Measurements from ENCODE around the gene PLXND1.

Gene PLXND1

GRCh38 chr3:129603991-129604749 lies 2.3 kb downstream of the PLXND1 start:
- DNase-seq (ENCODE audit: low read depth) = no peak
- no peak overlapping the region for H3K4me3 ChIP-seq (ENCODE audit: low read depth, low read length)
- no peak for TF ChIP-seq CTCF (IDR thresholded peaks at IDR 0.05; ENCODE audit: control insufficient read depth, extremely low read depth, insufficient read depth)

GRCh38 chr3:129603561-129603942 lies 2.9 kb downstream of the PLXND1 start:
- TF ChIP-seq CTCF (IDR thresholded peaks at IDR 0.05; ENCODE audit: control insufficient read depth, extremely low read depth, insufficient read depth) = no peak
- H3K4me3 ChIP-seq (ENCODE audit: low read depth, low read length) = no peak overlapping the region
- no peak for DNase-seq (ENCODE audit: low read depth)

DNA sequence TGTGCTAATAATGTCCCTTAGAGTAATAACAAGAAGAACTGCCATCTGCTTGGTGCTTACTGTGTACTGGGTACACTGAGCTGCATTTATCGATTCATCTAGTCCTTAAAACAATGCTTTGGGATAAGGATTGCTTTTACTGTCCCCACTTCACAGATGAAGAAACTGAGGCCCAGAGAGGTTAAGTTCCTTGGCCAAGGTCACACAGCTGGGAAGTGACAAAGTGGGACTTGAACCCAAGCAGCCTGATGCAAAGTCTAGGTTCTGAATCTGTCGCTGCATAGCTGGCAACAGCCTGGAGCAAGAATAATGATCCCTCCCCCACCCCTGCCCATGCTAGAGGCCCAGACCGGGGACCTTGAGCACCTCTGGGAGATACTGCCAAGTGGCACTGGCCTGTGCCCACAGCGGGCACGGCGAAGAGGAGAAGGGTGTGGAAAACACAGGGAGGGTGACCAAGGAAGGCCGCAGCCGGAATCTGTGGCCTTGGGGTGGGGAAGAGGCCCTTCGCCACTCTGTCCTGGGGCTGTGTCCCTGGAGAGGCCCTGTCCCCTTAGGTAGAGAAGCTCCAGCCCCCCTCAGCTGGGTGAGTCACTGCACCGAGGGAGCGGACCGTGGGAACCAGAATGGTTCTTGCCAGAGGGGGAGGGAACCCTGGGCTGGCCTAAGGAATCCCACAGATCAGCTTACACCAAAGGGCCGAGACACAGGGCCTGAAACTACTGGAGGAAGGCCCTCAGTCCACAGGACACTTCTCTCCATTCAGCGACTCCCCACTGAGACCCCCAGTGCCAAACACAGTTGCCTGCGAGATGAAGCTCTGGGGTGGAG lies 3.5 kb downstream of the PLXND1 start:
- H3K4me3 ChIP-seq (ENCODE audit: low read depth, low read length) = no peak overlapping the region
- TF ChIP-seq CTCF (IDR thresholded peaks at IDR 0.05; ENCODE audit: control insufficient read depth, extremely low read depth, insufficient read depth) = no peak
- no peak for DNase-seq (ENCODE audit: low read depth)

DNA sequence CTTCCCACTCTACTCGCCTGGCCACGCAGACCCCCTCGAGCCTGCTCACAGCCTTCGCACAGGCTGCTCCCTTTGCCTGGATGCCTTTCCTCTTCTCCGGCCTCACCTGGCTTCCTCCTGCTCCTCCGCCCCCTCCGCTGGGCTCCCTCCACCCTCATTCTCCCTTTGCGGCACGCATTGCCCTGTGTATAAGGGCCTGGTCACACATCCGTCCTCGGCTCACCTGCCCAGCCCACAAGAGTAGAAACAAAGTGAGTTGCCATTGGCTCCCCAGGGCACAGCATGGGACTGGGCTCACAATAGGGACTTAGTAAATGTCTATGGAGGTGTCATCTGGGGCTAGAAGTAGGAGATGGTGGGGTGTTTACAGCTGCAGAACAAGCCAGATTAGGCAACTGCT lies 4.2 kb downstream of the PLXND1 start:
- TF ChIP-seq CTCF (IDR thresholded peaks at IDR 0.05; ENCODE audit: control insufficient read depth, extremely low read depth, insufficient read depth) = no peak
- no peak overlapping the region for H3K4me3 ChIP-seq (ENCODE audit: low read depth, low read length)
- no peak for DNase-seq (ENCODE audit: low read depth)

DNA sequence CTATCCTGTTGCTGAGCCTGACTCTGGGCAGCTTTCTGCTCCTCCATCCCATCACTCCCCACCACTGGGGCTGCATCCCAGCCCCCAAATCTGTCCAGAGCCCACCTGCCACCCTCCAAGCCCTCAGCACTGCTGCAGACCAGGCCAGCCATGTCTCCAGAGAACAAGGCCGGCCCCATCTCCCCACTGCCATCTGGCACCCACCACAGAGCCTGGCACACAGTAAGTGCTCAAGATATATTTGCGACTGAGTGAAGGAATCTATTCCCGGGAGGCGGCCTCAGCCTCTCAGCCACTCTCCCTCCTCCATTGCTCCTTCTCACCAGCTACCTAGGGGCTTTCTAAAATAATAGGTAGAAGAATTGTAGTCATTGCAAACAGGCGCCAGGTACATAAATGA lies 4.8 kb downstream of the PLXND1 start:
- TF ChIP-seq CTCF (IDR thresholded peaks at IDR 0.05; ENCODE audit: control insufficient read depth, extremely low read depth, insufficient read depth) = no peak
- no peak overlapping the region for H3K4me3 ChIP-seq (ENCODE audit: low read depth, low read length)

GRCh38 chr3:129600348-129600747 lies 6.1 kb downstream of the PLXND1 start:
- no peak overlapping the region for H3K4me3 ChIP-seq (ENCODE audit: low read depth, low read length)
- DNase-seq (ENCODE audit: low read depth) = no peak
- TF ChIP-seq CTCF (IDR thresholded peaks at IDR 0.05; ENCODE audit: control insufficient read depth, extremely low read depth, insufficient read depth) = no peak

More for the DNA sequence above, 4.8 kb downstream of the PLXND1 start:
- DNase-seq (ENCODE audit: low read depth) = no peak
